Spleen (tissue), 11 donors: Measurements from ENCODE around the gene DNM3. TPM values are rescaled to one million over a fixed set of nuclear protein-coding genes. Genes with fewer than 3 reads are reported as not detected.

Source experiments
- DNase-seq: peaks from one replicate; pipeline ENCODE4 v3.0.0-alpha.2; 2020
- H3K27ac ChIP-seq, 8 donors: fragments of 200-600 bp; sonication (generic) in 7 of 8; 1 replicate in 4 of 8; 2 replicates in 4 of 8; pipeline versions ENCODE4 v1.5.0 to v1.8.0; 2016 to 2021; ENCODE audit warnings: inconsistent platforms in 4 of 8, mild to moderate bottlenecking in 4 of 8, moderate library complexity in 1 of 8
- H3K27me3 ChIP-seq, 7 donors: fragments of 200-600 bp; sonication (generic) in 6 of 7; replicated peaks in 1 of 7; 1 replicate in 4 of 7; 2 replicates in 3 of 7; pipeline versions ENCODE4 v1.5.0 to v1.8.0; 2016 to 2021; ENCODE audit warnings: inconsistent platforms in 3 of 7, mild to moderate bottlenecking in 1 of 7
- H3K36me3 ChIP-seq, 6 donors: fragments of 200-600 bp; sonication (generic) in 5 of 6; 1 replicate in 4 of 6; 2 replicates in 2 of 6; pipeline versions ENCODE4 v1.5.0 to v1.8.0; 2016 to 2021; ENCODE audit warnings: inconsistent platforms in 2 of 6
- H3K4me1 ChIP-seq, 6 donors: fragments of 200-600 bp; sonication (generic) in 5 of 6; 1 replicate in 3 of 6; 2 replicates in 3 of 6; pipeline versions ENCODE4 v1.5.0 to v1.8.0; 2016 to 2021; ENCODE audit warnings: inconsistent platforms in 3 of 6
- H3K4me3 ChIP-seq, 8 donors: fragments of 200-600 bp; sonication (generic) in 7 of 8; 1 replicate in 4 of 8; 2 replicates in 4 of 8; pipeline versions ENCODE4 v1.5.0 to v1.8.0; 2016 to 2021; ENCODE audit warnings: inconsistent platforms in 4 of 8, mild to moderate bottlenecking in 4 of 8, moderate library complexity in 2 of 8
- H3K9me3 ChIP-seq, 8 donors: fragments of 200-600 bp; sonication (generic) in 7 of 8; 1 replicate in 4 of 8; 2 replicates in 4 of 8; pipeline versions ENCODE4 v1.5.0 to v1.8.0; 2016 to 2021; ENCODE audit warnings: inconsistent platforms in 4 of 8
- CTCF ChIP-seq, 11 experiments: fragments of 200-600 bp in 7 of 11; fragments of 450-650 bp in 4 of 11; sonication (generic) in 4 of 11; IDR thresholded peaks in 8 of 11; conservative IDR thresholded peaks in 3 of 11; 1 replicate in 7 of 11; 2 replicates in 4 of 11; pipeline versions ENCODE4 v1.4.0 to v1.8.0; 2016 to 2021; ENCODE audit warnings: antibody characterized with exemption in 11 of 11, inconsistent platforms in 4 of 11, mild to moderate bottlenecking in 1 of 11
- POLR2A ChIP-seq, 3 donors: fragments of 450-650 bp; IDR thresholded peaks; one replicate each; pipeline ENCODE4 v1.5.1; 2017; ENCODE audit warnings: antibody characterized with exemption in 3 of 3, mild to moderate bottlenecking in 1 of 3
- POLR2AphosphoS5 ChIP-seq, 3 donors: sonication (generic); formaldehyde crosslinking; IDR thresholded peaks; one replicate each; pipeline ENCODE4 v1.5.1; 2017; ENCODE audit warnings: antibody characterized with exemption in 3 of 3
- WGBS, 5 donors: extraction: QIAGEN DNeasy Blood & Tissue Kit in 3 of 5; methylation state at CpG; one replicate each; pipeline versions ENCODE4 v1.1.5 to v1.1.7; 2013 to 2018; 5-methylcytosine and 5-hydroxymethylcytosine counted together
- intact Hi-C: fragments of 100-400 bp; cut with DNase I; formaldehyde crosslinking; loops from one replicate; pipeline ENCODE4 v1.15.0; 2023; ENCODE audit warnings: low total_unique reads
- polyA plus RNA-seq, 3 donors: library from polyadenylated mRNA; stranded (reverse); fragments of 200-250 nt; gene quantifications; one replicate each; pipeline ENCODE4 v1.2.1, GENCODE V29; 2013
- total RNA-seq, 7 donors: library from RNA; depleted of rRNA in 3 of 7; stranded (reverse); fragments of >200 nt in 3 of 7; fragmentation: NEBNext Ultra II Directional in 4 of 7; extraction: Animal tissue kit (Norgen Biotek cat#: 25700) in 4 of 7; gene quantifications; one replicate each; pipeline versions ENCODE4 v1.1.0 to v1.2.1, GENCODE V29; 2016 to 2021
- donor health status: healthy with polysubstance abuse.
- donor health status: DM: no; HTN: no; CAD: no; lungs with moderate emphysema.
- donor health status: DM: no; HTN: no; CAD: no.
- donor health status: Bipolar disorder and iron deficiency.
- donor health status: healthy.
- donor health status: DM: no; HTN: no; CAD: no.
- donor health status: DM: yes; HTN: yes; CAD: no.

Gene DNM3
- total and polyA plus RNA-seq, 10 donors: 0.61 to 10.2 (median 4.9) TPM

GRCh38 chr1:172215006-172215405 is 373.7 kb downstream of the DNM3 start:
- TF ChIP-seq POLR2AphosphoS5 (IDR thresholded peaks at IDR 0.05): no peak
- TF ChIP-seq POLR2A (IDR thresholded peaks at IDR 0.05): no peak
- no peak for TF ChIP-seq CTCF (IDR thresholded peaks at IDR 0.05 in 8 of 11, conservative IDR thresholded peaks at IDR 0.05 in 3 of 11)
- intact Hi-C loops: no loop called here
- no peaks in the 10 kb centered on the region for H3K36me3 ChIP-seq
- H3K27me3 ChIP-seq: no peaks in the 10 kb centered on the region
- DNase-seq: no peak
- H3K9me3 ChIP-seq: no peaks in the 10 kb centered on the region
- WGBS, 5 donors: 92 to 96% (median 95%) methylated on average over 3 of the region's 3 CpGs
- no peaks in the 10 kb centered on the region for H3K4me1 ChIP-seq
- H3K4me3 ChIP-seq: no peak overlapping the region
- no peak overlapping the region for H3K27ac ChIP-seq

GRCh38 chr1:172219966-172220365 is 378.7 kb downstream of the DNM3 start:
- H3K4me3 ChIP-seq: no peak overlapping the region
- no peaks in the 10 kb centered on the region for H3K9me3 ChIP-seq
- H3K36me3 ChIP-seq: no peaks in the 10 kb centered on the region
- TF ChIP-seq CTCF (IDR thresholded peaks at IDR 0.05 in 8 of 11, conservative IDR thresholded peaks at IDR 0.05 in 3 of 11) (no peak), POLR2A (IDR thresholded peaks at IDR 0.05) (no peak), POLR2AphosphoS5 (IDR thresholded peaks at IDR 0.05) (no peak)
- no peaks in the 10 kb centered on the region for H3K4me1 ChIP-seq
- intact Hi-C loops: no loop called here
- WGBS, 5 donors: 84 to 94% (median 88%) methylated on average over 1 of the region's 1 CpG
- no peak for DNase-seq
- no peak overlapping the region for H3K27ac ChIP-seq
- H3K27me3 ChIP-seq: no peaks in the 10 kb centered on the region

GRCh38 chr1:172220376-172220775 is 379.1 kb downstream of the DNM3 start:
- Histone ChIP-seq H3K4me3 (no peak overlapping the region), H3K27me3 (no peaks in the 10 kb centered on the region), H3K4me1 (no peaks in the 10 kb centered on the region), H3K9me3 (no peaks in the 10 kb centered on the region), H3K27ac (no peak overlapping the region), H3K36me3 (no peaks in the 10 kb centered on the region)
- 44 to 62% (median 50%) methylated on average over 2 of the region's 2 CpGs for WGBS, 5 donors
- TF ChIP-seq POLR2AphosphoS5 (IDR thresholded peaks at IDR 0.05): no peak
- no peak for TF ChIP-seq CTCF (IDR thresholded peaks at IDR 0.05 in 8 of 11, conservative IDR thresholded peaks at IDR 0.05 in 3 of 11)
- TF ChIP-seq POLR2A (IDR thresholded peaks at IDR 0.05): no peak
- no peak for DNase-seq
- intact Hi-C loops: no loop called here

- Histone ChIP-seq H3K9me3 (no peaks in the 10 kb centered on the region), H3K27me3 (no peaks in the 10 kb centered on the region), H3K4me1 (no peaks in the 10 kb centered on the region), H3K4me3 (no peak overlapping the region), H3K27ac (no peak overlapping the region), H3K36me3 (no peaks in the 10 kb centered on the region)
- intact Hi-C loops: no loop called here
- 83 to 97% (median 94%) methylated on average over 2 of the region's 2 CpGs for WGBS, 5 donors
- DNase-seq: no peak
- TF ChIP-seq CTCF (IDR thresholded peaks at IDR 0.05 in 8 of 11, conservative IDR thresholded peaks at IDR 0.05 in 3 of 11) (no peak), POLR2A (IDR thresholded peaks at IDR 0.05) (no peak), POLR2AphosphoS5 (IDR thresholded peaks at IDR 0.05) (no peak)
Measured at GRCh38 chr1:172221436-172221835, 380.1 kb downstream of the DNM3 start.
